Thyroid gland (tissue), 4 donors: Measurements from ENCODE around the gene MTUS2. TPM values are rescaled to one million over a fixed set of nuclear protein-coding genes. Genes with fewer than 3 reads are reported as not detected.

ENCODE experiments used
- DNase-seq, 2 donors: peaks; one replicate each; pipeline ENCODE4 v3.0.0-alpha.2; 2019
- H3K27ac ChIP-seq, 3 donors: fragments of 200-600 bp; sonication (generic); 1 replicate in 2 of 3; 2 replicates in 1 of 3; pipeline ENCODE4 v1.5.1; 2016 to 2019; ENCODE audit warnings: mild to moderate bottlenecking in 1 of 3, moderate library complexity in 1 of 3
- H3K27me3 ChIP-seq: fragments of 200-600 bp; sonication (generic); one replicate; pipeline ENCODE4 v1.5.1; 2019
- H3K36me3 ChIP-seq, 2 donors: fragments of 200-600 bp; sonication (generic); one replicate each; pipeline ENCODE4 v1.5.1; 2016 to 2019
- H3K4me1 ChIP-seq, 2 donors: fragments of 200-600 bp; sonication (generic); one replicate each; pipeline ENCODE4 v1.5.1; 2017 to 2019
- H3K4me3 ChIP-seq, 3 donors: fragments of 200-600 bp; sonication (generic); replicated peaks in 1 of 3; 1 replicate in 2 of 3; 2 replicates in 1 of 3; pipeline ENCODE4 v1.5.1; 2016; ENCODE audit warnings: mild to moderate bottlenecking in 1 of 3
- H3K9me3 ChIP-seq: fragments of 200-600 bp; sonication (generic); one replicate; pipeline ENCODE4 v1.5.1; 2017
- POLR2A ChIP-seq, 2 donors: fragments of 450-650 bp; IDR thresholded peaks; one replicate each; pipeline ENCODE4 v1.6.1; 2017; ENCODE audit warnings: antibody characterized with exemption in 2 of 2, mild to moderate bottlenecking in 2 of 2, moderate library complexity in 1 of 2
- WGBS, 2 donors: methylation state at CpG; one replicate each; pipeline ENCODE4 v1.1.5; 2017; 5-methylcytosine and 5-hydroxymethylcytosine counted together
- intact Hi-C: fragments of 100-400 bp; cut with DNase I; formaldehyde crosslinking; loops from one replicate; pipeline ENCODE4 v1.15.1; 2023
- total RNA-seq, 4 donors: library from RNA; depleted of rRNA; stranded (reverse); fragments of >200 nt; gene quantifications; one replicate each; pipeline ENCODE4 v1.2.3, GENCODE V29; 2016
- TF ChIP-seq, protein P1 (sequence below), 6 experiments: fragments of 200-600 bp in 3 of 6; fragments of 450-650 bp in 3 of 6; sonication (generic) in 3 of 6; IDR thresholded peaks; one replicate each; pipeline ENCODE4 v1.5.1; 2016 to 2019; ENCODE audit warnings: antibody characterized with exemption in 6 of 6, mild to moderate bottlenecking in 2 of 6, inconsistent platforms in 1 of 6, moderate library complexity in 1 of 6

Gene MTUS2
- total RNA-seq, 4 donors from 2014 or later: 0.98 to 1.5 (median 1.1) TPM

DNA sequence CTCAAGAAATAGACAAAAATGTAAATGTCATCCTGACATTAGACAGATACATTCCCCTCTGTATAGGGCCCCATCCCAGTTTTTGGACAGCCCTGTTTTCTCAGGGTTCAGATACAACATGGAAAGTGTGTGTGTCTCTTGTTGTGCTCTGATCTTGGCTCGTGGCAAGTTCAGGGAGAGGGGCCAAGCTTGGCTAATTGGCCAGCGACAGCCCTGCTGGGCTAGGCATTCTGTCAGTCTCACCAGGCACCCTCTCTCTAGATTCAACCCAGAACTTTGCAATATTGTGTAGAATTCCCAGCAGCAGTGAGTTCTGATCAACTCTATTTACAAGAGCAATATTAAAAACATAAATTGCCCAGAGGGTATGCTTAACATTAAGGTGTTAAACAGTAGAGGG, 30.1 kb downstream of the MTUS2 start:
- Histone ChIP-seq H3K27ac (no peak overlapping the region), H3K9me3 (no peaks in the 10 kb centered on the region), H3K4me3 (no peak overlapping the region), H3K36me3 (no peaks in the 10 kb centered on the region), H3K4me1 (no peaks in the 10 kb centered on the region), H3K27me3 (no peaks in the 10 kb centered on the region)
- intact Hi-C loops: no loop called here
- TF ChIP-seq POLR2A (IDR thresholded peaks at IDR 0.05): no peak
- TF ChIP-seq, protein P1, sequence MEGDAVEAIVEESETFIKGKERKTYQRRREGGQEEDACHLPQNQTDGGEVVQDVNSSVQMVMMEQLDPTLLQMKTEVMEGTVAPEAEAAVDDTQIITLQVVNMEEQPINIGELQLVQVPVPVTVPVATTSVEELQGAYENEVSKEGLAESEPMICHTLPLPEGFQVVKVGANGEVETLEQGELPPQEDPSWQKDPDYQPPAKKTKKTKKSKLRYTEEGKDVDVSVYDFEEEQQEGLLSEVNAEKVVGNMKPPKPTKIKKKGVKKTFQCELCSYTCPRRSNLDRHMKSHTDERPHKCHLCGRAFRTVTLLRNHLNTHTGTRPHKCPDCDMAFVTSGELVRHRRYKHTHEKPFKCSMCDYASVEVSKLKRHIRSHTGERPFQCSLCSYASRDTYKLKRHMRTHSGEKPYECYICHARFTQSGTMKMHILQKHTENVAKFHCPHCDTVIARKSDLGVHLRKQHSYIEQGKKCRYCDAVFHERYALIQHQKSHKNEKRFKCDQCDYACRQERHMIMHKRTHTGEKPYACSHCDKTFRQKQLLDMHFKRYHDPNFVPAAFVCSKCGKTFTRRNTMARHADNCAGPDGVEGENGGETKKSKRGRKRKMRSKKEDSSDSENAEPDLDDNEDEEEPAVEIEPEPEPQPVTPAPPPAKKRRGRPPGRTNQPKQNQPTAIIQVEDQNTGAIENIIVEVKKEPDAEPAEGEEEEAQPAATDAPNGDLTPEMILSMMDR (IDR thresholded peaks at IDR 0.05): no peak
- DNase-seq: no peak
- WGBS, 2 donors: 71 to 88% methylated on average over 2 of the region's 2 CpGs

DNA sequence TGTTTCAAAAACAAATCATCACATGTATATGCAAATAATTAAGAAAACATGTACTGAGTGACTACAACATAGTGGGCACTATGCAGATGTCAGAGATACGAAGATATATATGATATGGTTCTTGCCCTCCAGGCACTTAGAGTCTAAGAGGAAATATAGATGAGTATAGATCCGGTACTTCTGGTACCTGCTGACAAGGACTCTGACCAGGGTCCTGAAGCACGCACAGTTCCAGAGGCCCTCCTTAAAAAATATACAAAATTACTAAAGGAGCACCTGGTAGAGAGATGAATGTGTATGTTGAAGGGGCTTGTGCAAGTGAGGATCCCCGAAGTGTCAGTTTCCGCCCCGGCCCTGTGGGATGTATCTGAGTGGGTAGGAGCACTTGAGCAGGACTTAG, 31.3 kb downstream of the MTUS2 start:
- no peak overlapping the region for H3K27ac ChIP-seq
- no peak for TF ChIP-seq POLR2A (IDR thresholded peaks at IDR 0.05)
- TF ChIP-seq, protein P1 (IDR thresholded peaks at IDR 0.05): no peak
- H3K9me3 ChIP-seq: no peaks in the 10 kb centered on the region
- H3K4me1 ChIP-seq: no peaks in the 10 kb centered on the region
- no peak overlapping the region for H3K4me3 ChIP-seq
- WGBS, 2 donors: 67% methylated on average over 6 of the region's 6 CpGs
- DNase-seq: no peak
- intact Hi-C loops: no loop called here
- no peaks in the 10 kb centered on the region for H3K36me3 ChIP-seq
- H3K27me3 ChIP-seq: no peaks in the 10 kb centered on the region

DNA sequence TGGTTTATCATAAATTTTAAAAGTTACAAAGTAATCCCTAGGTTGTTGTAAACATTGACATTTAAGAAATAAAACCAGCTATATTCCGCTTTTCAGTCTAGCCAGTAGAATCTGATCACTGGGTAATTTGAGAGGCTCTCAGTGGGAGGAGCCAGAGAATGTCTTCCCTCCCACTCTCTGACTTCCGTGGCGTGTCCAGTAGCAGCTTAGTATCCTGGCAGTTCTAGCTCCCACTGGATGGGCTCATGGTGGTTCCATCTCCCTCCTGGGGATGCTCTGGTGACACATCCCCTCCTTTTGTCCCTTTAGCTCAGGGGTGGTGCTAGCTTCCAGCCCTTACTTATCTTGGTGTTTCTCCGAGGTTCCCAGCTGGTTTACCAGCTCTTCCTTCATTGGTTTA, 34.5 kb downstream of the MTUS2 start:
- H3K4me3 ChIP-seq: no peak overlapping the region
- H3K27me3 ChIP-seq: no peaks in the 10 kb centered on the region
- 59 to 67% methylated on average over 4 of the region's 4 CpGs for WGBS, 2 donors
- H3K4me1 ChIP-seq: no peaks in the 10 kb centered on the region
- no peaks in the 10 kb centered on the region for H3K9me3 ChIP-seq
- TF ChIP-seq POLR2A (IDR thresholded peaks at IDR 0.05): no peak
- TF ChIP-seq, protein P1 (IDR thresholded peaks at IDR 0.05): no peak
- no peaks in the 10 kb centered on the region for H3K36me3 ChIP-seq
- intact Hi-C loops: no loop called here
- H3K27ac ChIP-seq: no peak overlapping the region
- DNase-seq: no peak

DNA sequence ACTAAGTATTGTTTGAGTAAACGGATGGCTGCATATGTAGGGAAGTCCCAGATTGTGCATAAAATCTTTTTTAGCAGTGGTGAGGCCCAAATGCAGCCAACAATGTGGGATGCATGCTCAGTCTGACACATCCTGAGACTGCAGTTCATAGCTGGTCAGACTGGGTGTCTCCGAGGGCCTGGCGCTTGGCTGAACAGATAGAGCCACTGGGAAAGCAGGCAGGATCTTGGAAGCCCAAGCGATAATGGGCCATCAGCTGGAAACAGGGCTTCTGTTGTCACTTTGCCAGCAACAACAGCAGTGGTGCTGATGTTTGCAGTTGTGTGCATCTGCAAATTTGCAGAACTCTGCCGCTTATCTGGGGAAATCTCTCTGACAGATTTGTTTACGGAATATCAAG, 36.1 kb downstream of the MTUS2 start:
- DNase-seq: no peak
- Histone ChIP-seq H3K9me3 (no peaks in the 10 kb centered on the region), H3K4me1 (no peaks in the 10 kb centered on the region), H3K36me3 (no peaks in the 10 kb centered on the region), H3K27ac (no peak overlapping the region), H3K27me3 (no peaks in the 10 kb centered on the region), H3K4me3 (no peak overlapping the region)
- 85 to 89% methylated on average over 6 of the region's 6 CpGs for WGBS, 2 donors
- TF ChIP-seq, protein P1 (IDR thresholded peaks at IDR 0.05): no peak
- no peak for TF ChIP-seq POLR2A (IDR thresholded peaks at IDR 0.05)
- intact Hi-C loops: no loop called here

DNA sequence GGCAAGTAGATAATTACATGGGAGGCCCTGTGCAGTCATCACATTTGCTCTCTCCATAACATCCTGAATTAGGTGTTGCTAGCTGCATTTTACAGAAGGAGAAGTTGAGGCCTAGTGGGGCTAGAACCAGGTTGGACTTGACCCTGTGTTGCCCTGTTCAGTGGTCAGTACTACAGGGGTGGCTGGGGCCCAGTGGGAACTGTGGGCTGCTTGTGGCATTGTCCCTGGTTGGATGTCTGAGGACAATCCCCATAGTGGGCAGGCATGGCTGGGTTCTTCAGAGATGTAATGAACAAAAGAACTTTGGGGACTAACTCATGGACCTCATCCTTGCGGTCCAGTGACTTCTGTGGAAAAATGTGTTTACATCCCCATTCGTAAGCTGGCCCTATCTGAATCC, 38.9 kb downstream of the MTUS2 start:
- H3K36me3 ChIP-seq: no peaks in the 10 kb centered on the region
- intact Hi-C loops: no loop called here
- no peak overlapping the region for H3K27ac ChIP-seq
- no peak overlapping the region for H3K4me3 ChIP-seq
- DNase-seq: no peak
- WGBS, 2 donors: 94 to 96% methylated on average over 2 of the region's 2 CpGs
- H3K9me3 ChIP-seq: no peaks in the 10 kb centered on the region
- no peak for TF ChIP-seq POLR2A (IDR thresholded peaks at IDR 0.05)
- TF ChIP-seq, protein P1 (IDR thresholded peaks at IDR 0.05): no peak
- H3K27me3 ChIP-seq: no peaks in the 10 kb centered on the region
- no peaks in the 10 kb centered on the region for H3K4me1 ChIP-seq
